HEK293 (cell line): ENCODE data around the gene COASY.

ENCODE experiments used
- BCL11B ChIP-seq: fragments of 450-650 bp; formaldehyde crosslinking; IDR thresholded peaks from 2 replicates; pipeline ENCODE4 v1.5.1; 2016; ENCODE audit warnings: low read depth, missing biosample characterization, missing genetic modification characterization
- EGR2 ChIP-seq: fragments of 450-650 bp; formaldehyde crosslinking; IDR thresholded peaks from 2 replicates; pipeline ENCODE4 v1.5.1; 2016; ENCODE audit warnings: low read depth, missing biosample characterization, missing genetic modification characterization
- GFI1B ChIP-seq: fragments of 450-650 bp; formaldehyde crosslinking; IDR thresholded peaks from 2 replicates; pipeline ENCODE4 v1.5.1; 2016; ENCODE audit warnings: missing biosample characterization, missing genetic modification characterization
- KLF10 ChIP-seq: fragments of 450-650 bp; IDR thresholded peaks from 2 replicates; pipeline ENCODE4 v1.5.1; 2018; ENCODE audit warnings: missing biosample characterization, mild to moderate bottlenecking, missing genetic modification characterization
- KLF16 ChIP-seq: fragments of 450-650 bp; formaldehyde crosslinking; IDR thresholded peaks from 2 replicates; pipeline ENCODE4 v1.5.1; 2017; ENCODE audit warnings: missing biosample characterization, missing genetic modification characterization
- KLF7 ChIP-seq: fragments of 450-650 bp; formaldehyde crosslinking; IDR thresholded peaks from 2 replicates; pipeline ENCODE4 v1.5.1; 2016; ENCODE audit warnings: missing biosample characterization, missing genetic modification characterization, borderline replicate concordance
- KLF9 ChIP-seq: fragments of 450-650 bp; formaldehyde crosslinking; IDR thresholded peaks from 2 replicates; pipeline ENCODE4 v1.5.1; 2016; ENCODE audit warnings: missing biosample characterization, missing genetic modification characterization, low read depth
- OVOL3 ChIP-seq: fragments of 450-650 bp; formaldehyde crosslinking; IDR thresholded peaks from 2 replicates; pipeline ENCODE4 v1.5.1; 2016; ENCODE audit warnings: missing biosample characterization, missing genetic modification characterization
- RBAK ChIP-seq: fragments of 450-650 bp; formaldehyde crosslinking; IDR thresholded peaks from 2 replicates; pipeline ENCODE4 v1.5.1; 2016; ENCODE audit warnings: missing biosample characterization, missing genetic modification characterization
- SALL2 ChIP-seq: fragments of 450-650 bp; formaldehyde crosslinking; IDR thresholded peaks from 2 replicates; pipeline ENCODE4 v1.5.0; 2017; ENCODE audit warnings: missing biosample characterization, mild to moderate bottlenecking, missing genetic modification characterization, borderline replicate concordance
- SCRT2 ChIP-seq: fragments of 450-650 bp; formaldehyde crosslinking; IDR thresholded peaks from 2 replicates; pipeline ENCODE4 v1.5.1; 2016; ENCODE audit warnings: missing biosample characterization, missing genetic modification characterization
- YY1 ChIP-seq: fragments of 450-650 bp; formaldehyde crosslinking; IDR thresholded peaks from 2 replicates; pipeline ENCODE4 v1.5.1; 2018; ENCODE audit warnings: missing biosample characterization, missing genetic modification characterization
- ZNF214 ChIP-seq: fragments of 450-650 bp; formaldehyde crosslinking; IDR thresholded peaks from 2 replicates; pipeline ENCODE4 v1.5.1; 2017; ENCODE audit warnings: missing biosample characterization, mild to moderate bottlenecking, missing genetic modification characterization, borderline replicate concordance
- ZNF239 ChIP-seq: fragments of 450-650 bp; formaldehyde crosslinking; IDR thresholded peaks from 2 replicates; pipeline ENCODE4 v1.5.1; 2016; ENCODE audit warnings: missing biosample characterization, missing genetic modification characterization
- ZNF266 ChIP-seq: fragments of 450-650 bp; formaldehyde crosslinking; IDR thresholded peaks from 2 replicates; pipeline ENCODE4 v1.5.1; 2016; ENCODE audit warnings: missing biosample characterization, missing genetic modification characterization, low read depth
- ZNF302 ChIP-seq: fragments of 450-650 bp; formaldehyde crosslinking; IDR thresholded peaks from 2 replicates; pipeline ENCODE4 v1.5.1; 2016; ENCODE audit warnings: missing biosample characterization, missing genetic modification characterization, low read depth
- ZNF391 ChIP-seq: fragments of 450-650 bp; formaldehyde crosslinking; IDR thresholded peaks from 2 replicates; pipeline ENCODE4 v1.5.1; 2016; ENCODE audit warnings: low read depth, missing biosample characterization, missing genetic modification characterization, borderline replicate concordance
- ZNF548 ChIP-seq: fragments of 450-650 bp; formaldehyde crosslinking; IDR thresholded peaks from 2 replicates; pipeline ENCODE4 v1.5.1; 2016; ENCODE audit warnings: missing biosample characterization, missing genetic modification characterization
- ZNF596 ChIP-seq: fragments of 450-650 bp; IDR thresholded peaks from 2 replicates; pipeline ENCODE4 v1.5.0; 2018; ENCODE audit warnings: missing biosample characterization, mild to moderate bottlenecking, missing genetic modification characterization, moderate library complexity
- ZNF600 ChIP-seq: fragments of 450-650 bp; formaldehyde crosslinking; IDR thresholded peaks from 2 replicates; pipeline ENCODE4 v1.5.1; 2016; ENCODE audit warnings: missing biosample characterization, missing genetic modification characterization
- ZNF626 ChIP-seq: fragments of 450-650 bp; sonication (Bioruptor Pico); formaldehyde crosslinking; IDR thresholded peaks from 2 replicates; pipeline ENCODE4 v1.5.1; 2018; ENCODE audit warnings: missing biosample characterization, missing genetic modification characterization, inconsistent platforms
- ZNF664 ChIP-seq: fragments of 450-650 bp; formaldehyde crosslinking; IDR thresholded peaks from 2 replicates; pipeline ENCODE4 v1.5.1; 2016; ENCODE audit warnings: missing biosample characterization, missing genetic modification characterization
- ZXDB ChIP-seq: fragments of 450-650 bp; formaldehyde crosslinking; IDR thresholded peaks from 2 replicates; pipeline ENCODE4 v1.5.1; 2016; ENCODE audit warnings: missing biosample characterization, missing genetic modification characterization
- TF ChIP-seq, protein P1 (sequence below): fragments of 450-650 bp; formaldehyde crosslinking; IDR thresholded peaks from 2 replicates; pipeline ENCODE4 v1.5.1; 2016; ENCODE audit warnings: missing biosample characterization, missing genetic modification characterization
- TF ChIP-seq, protein P2 (sequence below): fragments of 450-650 bp; formaldehyde crosslinking; IDR thresholded peaks from 2 replicates; pipeline ENCODE4 v1.5.1; 2016; ENCODE audit warnings: missing biosample characterization, missing genetic modification characterization, borderline replicate concordance
- TF ChIP-seq, protein P3 (sequence below): fragments of 450-650 bp; formaldehyde crosslinking; IDR thresholded peaks from 2 replicates; pipeline ENCODE4 v1.5.1; 2017; ENCODE audit warnings: missing biosample characterization, missing genetic modification characterization
- TF ChIP-seq, protein P4 (sequence below): sonication (generic); formaldehyde crosslinking; IDR thresholded peaks from 2 replicates; pipeline ENCODE4 v1.8.1; 2022; ENCODE audit warnings: mild to moderate bottlenecking, moderate library complexity, missing genetic modification reagents
- TF ChIP-seq, protein P5 (sequence below): fragments of 450-650 bp; formaldehyde crosslinking; IDR thresholded peaks from 2 replicates; pipeline ENCODE4; 2016; ENCODE audit warnings: missing biosample characterization, missing genetic modification characterization
- TF ChIP-seq, protein P6 (sequence below): fragments of 450-650 bp; formaldehyde crosslinking; IDR thresholded peaks from 2 replicates; pipeline ENCODE4 v1.5.1; 2016; ENCODE audit warnings: missing biosample characterization, missing genetic modification characterization

Gene COASY

DNA sequence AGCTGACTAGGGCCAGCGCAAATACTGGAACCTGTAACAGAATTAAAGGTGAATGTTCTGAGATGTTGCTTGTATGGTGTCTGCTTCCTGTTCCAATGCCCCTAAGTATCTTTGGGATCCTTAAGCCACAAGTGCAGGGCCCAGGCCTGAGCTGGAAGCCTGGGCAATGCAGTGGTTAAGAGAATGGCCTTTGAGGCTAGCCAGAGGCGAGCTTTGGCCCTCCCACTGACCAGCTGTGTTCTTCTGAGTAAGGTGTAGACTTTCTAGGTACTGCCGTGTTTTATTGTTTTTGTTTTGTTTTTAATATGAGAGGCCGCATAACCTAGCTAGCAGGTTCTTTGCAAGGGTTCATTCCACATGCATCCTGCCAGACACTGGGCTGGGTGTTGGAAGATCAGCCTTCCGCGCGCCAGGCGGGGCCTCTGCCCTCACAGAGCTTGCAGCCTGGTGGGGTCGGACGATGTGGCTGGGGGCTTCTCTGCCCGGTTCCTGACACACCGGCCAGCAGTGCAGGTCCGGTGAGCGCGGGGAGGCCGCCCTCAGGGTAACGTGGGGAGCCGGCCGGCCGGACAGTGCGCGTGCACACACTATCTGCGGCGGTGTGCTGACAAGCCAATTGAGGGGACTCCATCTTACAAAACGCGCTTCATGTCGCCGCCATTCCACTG lies 4.4 kb downstream of the COASY start (continued):
- TF ChIP-seq, protein P1, sequence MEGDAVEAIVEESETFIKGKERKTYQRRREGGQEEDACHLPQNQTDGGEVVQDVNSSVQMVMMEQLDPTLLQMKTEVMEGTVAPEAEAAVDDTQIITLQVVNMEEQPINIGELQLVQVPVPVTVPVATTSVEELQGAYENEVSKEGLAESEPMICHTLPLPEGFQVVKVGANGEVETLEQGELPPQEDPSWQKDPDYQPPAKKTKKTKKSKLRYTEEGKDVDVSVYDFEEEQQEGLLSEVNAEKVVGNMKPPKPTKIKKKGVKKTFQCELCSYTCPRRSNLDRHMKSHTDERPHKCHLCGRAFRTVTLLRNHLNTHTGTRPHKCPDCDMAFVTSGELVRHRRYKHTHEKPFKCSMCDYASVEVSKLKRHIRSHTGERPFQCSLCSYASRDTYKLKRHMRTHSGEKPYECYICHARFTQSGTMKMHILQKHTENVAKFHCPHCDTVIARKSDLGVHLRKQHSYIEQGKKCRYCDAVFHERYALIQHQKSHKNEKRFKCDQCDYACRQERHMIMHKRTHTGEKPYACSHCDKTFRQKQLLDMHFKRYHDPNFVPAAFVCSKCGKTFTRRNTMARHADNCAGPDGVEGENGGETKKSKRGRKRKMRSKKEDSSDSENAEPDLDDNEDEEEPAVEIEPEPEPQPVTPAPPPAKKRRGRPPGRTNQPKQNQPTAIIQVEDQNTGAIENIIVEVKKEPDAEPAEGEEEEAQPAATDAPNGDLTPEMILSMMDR (tag by site-specific recombination): no peak
- TF ChIP-seq, protein P2, sequence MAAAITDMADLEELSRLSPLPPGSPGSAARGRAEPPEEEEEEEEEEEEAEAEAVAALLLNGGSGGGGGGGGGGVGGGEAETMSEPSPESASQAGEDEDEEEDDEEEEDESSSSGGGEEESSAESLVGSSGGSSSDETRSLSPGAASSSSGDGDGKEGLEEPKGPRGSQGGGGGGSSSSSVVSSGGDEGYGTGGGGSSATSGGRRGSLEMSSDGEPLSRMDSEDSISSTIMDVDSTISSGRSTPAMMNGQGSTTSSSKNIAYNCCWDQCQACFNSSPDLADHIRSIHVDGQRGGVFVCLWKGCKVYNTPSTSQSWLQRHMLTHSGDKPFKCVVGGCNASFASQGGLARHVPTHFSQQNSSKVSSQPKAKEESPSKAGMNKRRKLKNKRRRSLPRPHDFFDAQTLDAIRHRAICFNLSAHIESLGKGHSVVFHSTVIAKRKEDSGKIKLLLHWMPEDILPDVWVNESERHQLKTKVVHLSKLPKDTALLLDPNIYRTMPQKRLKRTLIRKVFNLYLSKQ (tag by site-specific recombination): no peak
- no peak for TF ChIP-seq ZNF664 (tag by site-specific recombination)
- no peak for TF ChIP-seq BCL11B (tag by site-specific recombination)
- no peak for TF ChIP-seq ZNF239
- TF ChIP-seq ZNF302 (tag by site-specific recombination): no peak
- TF ChIP-seq, protein P3, sequence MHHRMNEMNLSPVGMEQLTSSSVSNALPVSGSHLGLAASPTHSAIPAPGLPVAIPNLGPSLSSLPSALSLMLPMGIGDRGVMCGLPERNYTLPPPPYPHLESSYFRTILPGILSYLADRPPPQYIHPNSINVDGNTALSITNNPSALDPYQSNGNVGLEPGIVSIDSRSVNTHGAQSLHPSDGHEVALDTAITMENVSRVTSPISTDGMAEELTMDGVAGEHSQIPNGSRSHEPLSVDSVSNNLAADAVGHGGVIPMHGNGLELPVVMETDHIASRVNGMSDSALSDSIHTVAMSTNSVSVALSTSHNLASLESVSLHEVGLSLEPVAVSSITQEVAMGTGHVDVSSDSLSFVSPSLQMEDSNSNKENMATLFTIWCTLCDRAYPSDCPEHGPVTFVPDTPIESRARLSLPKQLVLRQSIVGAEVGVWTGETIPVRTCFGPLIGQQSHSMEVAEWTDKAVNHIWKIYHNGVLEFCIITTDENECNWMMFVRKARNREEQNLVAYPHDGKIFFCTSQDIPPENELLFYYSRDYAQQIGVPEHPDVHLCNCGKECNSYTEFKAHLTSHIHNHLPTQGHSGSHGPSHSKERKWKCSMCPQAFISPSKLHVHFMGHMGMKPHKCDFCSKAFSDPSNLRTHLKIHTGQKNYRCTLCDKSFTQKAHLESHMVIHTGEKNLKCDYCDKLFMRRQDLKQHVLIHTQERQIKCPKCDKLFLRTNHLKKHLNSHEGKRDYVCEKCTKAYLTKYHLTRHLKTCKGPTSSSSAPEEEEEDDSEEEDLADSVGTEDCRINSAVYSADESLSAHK (tag by site-specific recombination): no peak
- TF ChIP-seq ZNF626 (tag by site-specific recombination): no peak
- no peak for TF ChIP-seq SALL2 (tag by site-specific recombination)
- peak; percentile 92 for TF ChIP-seq YY1
- no peak for TF ChIP-seq GFI1B (tag by site-specific recombination)
- no peak for TF ChIP-seq ZXDB
- TF ChIP-seq ZNF548 (tag by site-specific recombination): no peak
- TF ChIP-seq ZNF266 (tag by site-specific recombination): no peak
- no peak for TF ChIP-seq KLF7
- TF ChIP-seq, protein P4, sequence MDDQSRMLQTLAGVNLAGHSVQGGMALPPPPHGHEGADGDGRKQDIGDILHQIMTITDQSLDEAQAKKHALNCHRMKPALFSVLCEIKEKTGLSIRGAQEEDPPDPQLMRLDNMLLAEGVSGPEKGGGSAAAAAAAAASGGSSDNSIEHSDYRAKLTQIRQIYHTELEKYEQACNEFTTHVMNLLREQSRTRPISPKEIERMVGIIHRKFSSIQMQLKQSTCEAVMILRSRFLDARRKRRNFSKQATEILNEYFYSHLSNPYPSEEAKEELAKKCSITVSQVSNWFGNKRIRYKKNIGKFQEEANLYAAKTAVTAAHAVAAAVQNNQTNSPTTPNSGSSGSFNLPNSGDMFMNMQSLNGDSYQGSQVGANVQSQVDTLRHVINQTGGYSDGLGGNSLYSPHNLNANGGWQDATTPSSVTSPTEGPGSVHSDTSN (CRISPR knock-in tag): 0 out of 2 replicates have a peak, but pooled peaks have one; percentile 13
- no peak for TF ChIP-seq RBAK (tag by site-specific recombination)
- TF ChIP-seq, protein P5, sequence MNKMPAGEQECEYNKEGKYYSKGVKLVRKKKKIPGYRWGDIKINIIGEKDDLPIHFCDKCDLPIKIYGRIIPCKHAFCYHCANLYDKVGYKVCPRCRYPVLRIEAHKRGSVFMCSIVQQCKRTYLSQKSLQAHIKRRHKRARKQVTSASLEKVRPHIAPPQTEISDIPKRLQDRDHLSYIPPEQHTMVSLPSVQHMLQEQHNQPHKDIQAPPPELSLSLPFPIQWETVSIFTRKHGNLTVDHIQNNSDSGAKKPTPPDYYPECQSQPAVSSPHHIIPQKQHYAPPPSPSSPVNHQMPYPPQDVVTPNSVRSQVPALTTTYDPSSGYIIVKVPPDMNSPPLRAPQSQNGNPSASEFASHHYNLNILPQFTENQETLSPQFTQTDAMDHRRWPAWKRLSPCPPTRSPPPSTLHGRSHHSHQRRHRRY: no peak
- no peak for TF ChIP-seq KLF16 (tag by site-specific recombination)
- 0 out of 2 replicates have a peak, but pooled peaks have one; percentile 19 for TF ChIP-seq ZNF596
- TF ChIP-seq ZNF600 (tag by site-specific recombination): peak; percentile 61
- TF ChIP-seq ZNF214: no peak
- no peak for TF ChIP-seq ZNF391
- no peak for TF ChIP-seq EGR2 (tag by site-specific recombination)
- no peak for TF ChIP-seq KLF9 (tag by site-specific recombination)
- no peak for TF ChIP-seq KLF10 (tag by site-specific recombination)
- TF ChIP-seq, protein P6, sequence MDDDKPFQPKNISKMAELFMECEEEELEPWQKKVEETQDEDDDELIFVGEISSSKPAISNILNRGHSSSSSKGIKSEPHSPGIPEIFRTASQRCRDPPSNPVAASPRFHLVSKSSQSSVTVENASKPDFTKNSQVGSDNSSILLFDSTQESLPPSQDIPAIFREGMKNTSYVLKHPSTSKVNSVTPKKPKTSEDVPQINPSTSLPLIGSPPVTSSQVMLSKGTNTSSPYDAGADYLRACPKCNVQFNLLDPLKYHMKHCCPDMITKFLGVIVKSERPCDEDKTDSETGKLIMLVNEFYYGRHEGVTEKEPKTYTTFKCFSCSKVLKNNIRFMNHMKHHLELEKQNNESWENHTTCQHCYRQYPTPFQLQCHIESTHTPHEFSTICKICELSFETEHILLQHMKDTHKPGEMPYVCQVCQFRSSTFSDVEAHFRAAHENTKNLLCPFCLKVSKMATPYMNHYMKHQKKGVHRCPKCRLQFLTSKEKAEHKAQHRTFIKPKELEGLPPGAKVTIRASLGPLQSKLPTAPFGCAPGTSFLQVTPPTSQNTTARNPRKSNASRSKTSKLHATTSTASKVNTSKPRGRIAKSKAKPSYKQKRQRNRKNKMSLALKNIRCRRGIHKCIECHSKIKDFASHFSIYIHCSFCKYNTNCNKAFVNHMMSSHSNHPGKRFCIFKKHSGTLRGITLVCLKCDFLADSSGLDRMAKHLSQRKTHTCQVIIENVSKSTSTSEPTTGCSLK (tag by site-specific recombination): no peak
- TF ChIP-seq OVOL3 (tag by site-specific recombination): no peak
- peak; percentile 44; the same call in 1 of the 2 replicates for TF ChIP-seq SCRT2 (tag by site-specific recombination)
